GM19372 (cell line): ENCODE measurements around the gene TMEM132C.

Source experiments
- ATAC-seq: cut with Tn5 transposase; IDR thresholded peaks from one replicate; pipeline ENCODE4 v1.9.1; 2021; ENCODE audit warnings: mild to moderate bottlenecking, low read depth, moderate library complexity; ENCODE audit not compliant: unreplicated experiment

The TMEM132C gene

DNA sequence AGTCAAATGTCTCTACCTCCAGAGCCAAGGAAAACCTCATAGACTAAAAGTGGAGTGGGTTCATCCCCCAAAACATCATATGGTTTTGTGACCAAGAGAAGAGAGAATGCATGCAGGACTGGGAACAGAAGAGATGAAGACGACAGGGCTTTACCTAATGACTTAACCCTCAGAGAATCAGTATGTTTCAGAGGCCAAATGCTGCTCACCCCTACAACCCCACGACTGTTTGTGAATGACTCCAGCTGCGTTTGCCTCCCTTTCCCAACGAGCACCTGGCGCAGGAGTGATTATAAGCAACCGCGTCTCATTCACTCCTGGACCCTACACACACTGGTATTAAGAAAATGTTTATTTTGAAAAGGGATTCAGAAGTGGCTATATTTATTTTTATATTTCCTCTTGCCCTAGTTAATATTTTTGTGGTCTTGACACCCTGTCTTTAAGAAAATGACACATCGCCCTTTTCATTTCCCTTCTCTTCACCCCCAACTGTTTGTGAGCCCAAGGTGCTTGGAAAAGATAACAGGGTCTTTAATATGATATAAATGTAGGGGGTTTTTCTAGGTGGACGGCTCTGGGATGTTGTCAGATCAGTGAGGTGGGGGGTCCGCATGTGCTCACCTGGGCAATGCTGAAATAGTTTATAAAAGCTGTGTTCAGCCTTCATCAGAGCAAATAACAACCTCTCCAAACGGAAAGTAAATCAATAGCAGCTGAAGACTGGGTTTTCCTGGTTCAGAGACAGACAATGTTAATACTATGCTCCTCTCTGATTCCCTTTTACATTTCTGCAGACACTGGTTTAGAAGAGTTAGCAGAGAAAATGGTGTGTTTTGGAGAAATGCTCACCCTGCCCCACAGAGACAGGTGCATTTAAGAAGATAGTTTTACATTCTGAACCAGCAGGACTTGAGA is 479.1 kb downstream of the TMEM132C start:
- no peak for ATAC-seq

DNA sequence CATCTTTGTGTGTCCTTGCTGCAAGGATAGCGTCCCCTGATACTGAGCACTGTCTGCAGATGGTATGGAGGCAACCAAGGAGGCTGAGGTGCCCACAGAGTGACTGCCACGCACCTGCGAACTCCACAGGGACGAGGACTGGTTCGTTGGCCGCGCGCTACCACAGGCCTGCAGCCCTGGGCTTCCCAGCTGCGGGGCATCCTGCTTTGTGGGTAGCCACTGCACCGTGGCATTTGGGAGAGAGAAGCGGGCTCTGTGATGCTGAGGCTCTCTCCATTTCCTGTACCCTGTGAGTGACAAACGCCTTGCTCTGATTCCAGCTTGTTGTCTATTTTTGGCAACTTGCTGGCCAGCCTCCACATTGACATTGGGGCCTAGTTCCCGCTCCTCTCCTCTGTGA is 480.5 kb downstream of the TMEM132C start:
- ATAC-seq: no peak

DNA sequence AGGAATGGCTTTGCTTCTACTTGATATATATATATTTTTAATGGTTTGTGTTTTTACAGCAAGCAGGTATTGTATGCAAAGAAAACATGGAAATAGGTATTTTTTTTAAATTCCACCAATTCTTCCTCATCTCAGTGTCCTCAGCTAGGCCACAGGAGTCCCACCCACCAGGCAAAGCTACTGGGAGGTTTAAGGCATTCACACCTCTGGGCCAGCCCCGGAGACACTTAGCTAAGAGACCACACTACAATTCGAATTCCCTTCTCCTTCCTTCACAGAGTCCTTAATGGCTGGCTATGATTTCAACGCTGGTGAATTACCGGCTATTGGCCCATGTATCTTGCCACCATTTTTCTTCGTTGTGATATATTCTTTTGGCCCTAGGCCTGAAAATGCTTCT is 485.4 kb downstream of the TMEM132C start:
- no peak for ATAC-seq

DNA sequence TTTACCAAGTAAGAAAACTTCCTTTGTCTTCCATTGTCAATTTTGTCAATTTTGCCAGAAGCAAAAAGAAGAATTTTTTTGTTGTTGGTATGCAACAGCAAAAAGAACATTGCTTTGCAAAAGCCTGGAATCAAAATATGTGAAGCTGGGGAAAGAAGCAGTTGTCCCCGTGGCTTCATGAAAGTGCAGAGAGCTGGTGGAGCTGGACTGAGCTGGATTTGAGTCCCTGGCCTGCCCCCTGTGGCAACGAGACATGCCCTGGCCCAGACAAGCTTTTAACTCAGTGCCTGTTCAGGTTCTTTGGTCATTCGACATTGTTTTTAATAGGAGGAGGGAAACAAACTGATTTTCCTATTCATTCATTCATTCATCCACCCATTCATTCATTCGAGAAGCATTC is 486.5 kb downstream of the TMEM132C start:
- ATAC-seq: no peak

GRCh38 chr12:128754275-128754674 is 487.3 kb downstream of the TMEM132C start:
- no peak for ATAC-seq

DNA sequence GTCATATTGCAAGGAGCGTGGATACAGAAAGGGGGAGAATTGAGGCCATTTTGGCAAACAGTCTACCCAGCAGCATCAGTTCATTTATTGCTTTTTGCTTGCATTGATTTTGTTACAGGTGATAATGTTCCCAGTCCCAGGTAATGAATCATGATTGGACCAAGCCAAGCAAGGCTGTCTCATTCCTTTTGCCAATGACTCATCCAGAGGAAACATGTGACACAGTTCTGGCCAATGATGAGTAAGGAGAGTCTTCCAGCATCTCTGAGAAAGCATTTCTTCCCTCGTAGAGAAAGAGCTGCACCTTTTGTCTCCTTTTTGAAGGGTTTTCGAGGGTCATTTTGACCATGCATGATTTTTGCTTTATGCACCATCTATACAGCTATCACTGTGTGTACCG is 488.6 kb downstream of the TMEM132C start:
- ATAC-seq: no peak
